Activated CD4-positive, CD25-positive, alpha-beta regulatory T cell treated with anti-CD3 and anti-CD28 coated beads, Interleukin-2, amount 50 U/mL, for 24 hours (primary cell): Measurements from ENCODE around the gene FMN1.
A peak's percentile ranks its signal among the peaks of the same experiment; 100 is the strongest.

Source experiments
- ATAC-seq, 2 donors: fragments of 150-1000 bp; cut with Tn5 transposase; one replicate each; pipeline ENCODE4 v1.10.0; 2021; ENCODE audit warnings: mild to moderate bottlenecking in 1 of 2, moderate library complexity in 1 of 2

FMN1 gene

GRCh38 chr15:32909431-32909830 lies 285.1 kb downstream of the FMN1 start:
- ATAC-seq = no peak

- ATAC-seq = no peak
These were observed 285.6 kb downstream of the FMN1 start for GRCh38 chr15:32908872-32909271.

DNA sequence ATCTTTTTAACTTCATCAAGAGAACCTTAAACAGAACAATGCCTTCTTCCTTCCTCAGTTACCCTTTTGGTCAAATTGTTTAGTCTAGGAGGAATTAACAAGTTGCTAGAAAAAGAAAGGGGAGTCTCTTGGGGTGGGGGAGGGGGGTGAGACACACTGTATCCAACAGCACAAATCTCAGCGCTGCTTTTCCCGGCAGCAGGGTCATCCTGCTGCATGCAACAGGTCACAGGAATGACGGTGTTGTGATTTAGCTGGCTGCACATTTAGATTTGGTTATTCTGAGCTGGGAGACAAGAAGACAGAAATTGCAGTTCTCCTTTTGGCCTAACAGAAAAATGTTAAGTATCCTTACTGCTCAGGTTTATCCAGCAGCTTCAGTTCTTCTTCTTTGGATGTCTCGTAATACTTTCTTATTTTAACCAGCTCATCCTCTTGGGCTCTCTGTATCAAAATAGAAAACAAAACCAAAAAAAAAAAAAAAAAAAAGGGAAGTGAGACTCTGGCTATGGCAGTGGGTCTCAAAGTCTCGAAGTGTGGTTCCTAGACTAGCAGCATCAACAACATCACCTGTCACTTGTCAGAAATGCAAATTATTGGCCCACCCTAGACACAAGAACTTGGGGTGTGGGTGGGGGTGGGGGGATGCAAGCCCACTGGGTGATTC lies 286.2 kb downstream of the FMN1 start:
- ATAC-seq = peak; percentile 48 to 49

- ATAC-seq = no peak
These were observed 289.0 kb downstream of the FMN1 start for GRCh38 chr15:32905481-32905880.

- no peak for ATAC-seq
These were observed 290.1 kb downstream of the FMN1 start for GRCh38 chr15:32904448-32904847.

- ATAC-seq = no peak
These were observed 290.8 kb downstream of the FMN1 start for GRCh38 chr15:32903591-32904290.

- no peak for ATAC-seq
These were observed 292.5 kb downstream of the FMN1 start for GRCh38 chr15:32901995-32902394.

DNA sequence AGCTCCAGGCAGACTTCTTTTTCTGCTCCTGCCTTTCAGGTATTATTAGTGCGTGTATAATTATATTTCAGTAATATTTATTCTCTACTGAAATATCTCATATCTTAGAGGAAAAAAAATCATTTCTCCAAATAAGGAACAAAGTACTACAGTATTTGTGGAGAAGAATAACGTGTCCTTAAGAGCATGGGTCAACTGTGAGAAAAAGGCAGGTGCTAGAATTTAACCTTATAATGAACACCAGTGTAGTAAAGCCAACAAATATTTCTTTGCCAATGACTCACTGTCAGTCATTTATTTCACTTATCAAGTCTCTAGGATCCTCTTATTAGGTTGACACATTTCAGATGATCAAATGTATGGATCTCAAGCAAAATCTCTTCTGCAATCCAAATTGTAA lies 293.3 kb downstream of the FMN1 start:
- ATAC-seq = no peak

- ATAC-seq = no peak
These were observed 295.4 kb downstream of the FMN1 start for GRCh38 chr15:32899126-32899596.

DNA sequence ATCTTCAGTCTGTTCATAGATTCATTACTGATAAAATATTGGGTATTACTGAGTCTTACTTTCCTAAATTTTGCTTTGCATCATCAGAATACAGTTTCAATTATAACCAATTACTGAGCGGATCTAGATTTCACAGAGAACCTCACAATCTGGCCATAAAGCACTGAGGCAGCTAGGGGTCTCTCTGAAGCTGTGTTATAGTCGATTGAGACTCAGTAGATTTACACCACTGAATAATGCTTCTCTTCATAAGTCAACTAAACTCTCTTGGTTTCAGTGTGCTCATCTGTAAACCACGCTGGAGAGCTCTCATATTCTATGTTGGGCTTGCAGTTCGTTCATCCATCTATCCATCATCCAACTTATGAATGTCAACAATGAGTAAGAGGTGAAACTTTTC lies 296.1 kb downstream of the FMN1 start:
- ATAC-seq = no peak

GRCh38 chr15:32893421-32893820 lies 301.1 kb downstream of the FMN1 start:
- no peak for ATAC-seq

GRCh38 chr15:32889214-32889613 lies 305.3 kb downstream of the FMN1 start:
- no peak for ATAC-seq

DNA sequence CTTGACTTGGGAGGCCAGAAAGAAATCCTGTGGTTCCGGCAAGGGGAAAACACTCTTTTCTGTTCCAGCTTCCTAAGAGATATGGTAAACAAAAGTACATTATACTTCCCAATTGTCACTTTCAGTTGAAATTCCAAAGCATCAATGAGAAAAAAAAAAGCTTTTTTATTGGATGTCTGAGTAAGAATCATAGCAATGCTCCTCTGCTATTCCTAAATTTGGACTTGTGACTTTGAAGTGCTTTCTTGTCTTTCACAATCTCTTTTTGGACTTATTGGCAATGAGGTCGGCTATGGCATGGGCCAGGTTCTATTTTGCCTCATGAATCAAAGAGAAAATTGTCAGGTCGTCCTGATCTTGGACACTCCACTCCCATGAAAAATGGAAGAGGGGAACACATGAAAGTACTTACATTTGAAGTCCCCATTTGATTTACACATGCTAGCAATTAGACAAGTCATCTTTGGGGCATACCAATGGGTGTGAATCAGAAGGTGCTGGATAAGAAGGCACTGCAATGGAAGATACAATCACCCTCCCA lies 306.2 kb downstream of the FMN1 start:
- no peak for ATAC-seq

- no peak for ATAC-seq
These were observed 307.4 kb downstream of the FMN1 start for GRCh38 chr15:32887090-32887489.

DNA sequence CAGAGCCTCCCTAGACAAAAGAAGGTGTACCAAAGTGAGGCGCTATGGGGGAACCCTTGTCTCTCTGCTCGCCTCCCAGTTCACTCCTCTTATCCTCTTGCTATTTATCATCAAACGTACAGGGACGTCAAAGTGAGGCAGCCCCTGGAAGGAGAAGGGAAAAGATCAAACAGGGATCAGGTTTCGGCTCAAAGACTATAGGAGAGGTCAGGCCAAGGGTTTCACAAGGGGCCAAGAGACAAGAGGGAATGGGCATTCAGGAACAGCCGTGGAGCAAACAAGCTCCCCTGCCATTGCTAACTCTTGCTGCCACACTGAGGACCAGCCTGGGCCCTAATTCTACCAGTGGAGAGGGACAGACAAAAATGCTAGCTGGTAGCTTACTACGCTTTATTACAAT lies 308.1 kb downstream of the FMN1 start:
- no peak for ATAC-seq

- no peak for ATAC-seq
These were observed 308.8 kb downstream of the FMN1 start for GRCh38 chr15:32885713-32886112.

DNA sequence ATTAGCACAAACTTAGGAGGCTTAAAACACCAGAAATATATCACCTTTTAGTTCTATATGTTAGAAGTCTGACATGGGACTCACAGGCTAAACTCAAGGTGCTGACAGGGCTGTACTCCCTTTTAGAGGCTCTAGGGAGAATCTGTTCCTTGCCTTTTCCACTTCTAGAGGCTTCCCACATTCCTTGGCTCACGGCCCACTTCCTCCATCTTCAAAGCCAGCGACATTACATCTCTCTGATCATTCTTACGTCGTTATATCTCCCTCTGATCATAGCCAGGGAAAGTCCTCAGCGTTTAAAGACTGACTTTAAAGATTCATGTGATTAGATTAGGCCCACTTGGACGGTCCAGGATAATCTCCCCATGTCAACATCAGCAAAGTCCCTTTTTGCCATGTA lies 310.4 kb downstream of the FMN1 start:
- no peak for ATAC-seq

GRCh38 chr15:32882955-32883354 lies 311.6 kb downstream of the FMN1 start:
- ATAC-seq = no peak

- no peak for ATAC-seq
These were observed 313.0 kb downstream of the FMN1 start for GRCh38 chr15:32881528-32881927.

DNA sequence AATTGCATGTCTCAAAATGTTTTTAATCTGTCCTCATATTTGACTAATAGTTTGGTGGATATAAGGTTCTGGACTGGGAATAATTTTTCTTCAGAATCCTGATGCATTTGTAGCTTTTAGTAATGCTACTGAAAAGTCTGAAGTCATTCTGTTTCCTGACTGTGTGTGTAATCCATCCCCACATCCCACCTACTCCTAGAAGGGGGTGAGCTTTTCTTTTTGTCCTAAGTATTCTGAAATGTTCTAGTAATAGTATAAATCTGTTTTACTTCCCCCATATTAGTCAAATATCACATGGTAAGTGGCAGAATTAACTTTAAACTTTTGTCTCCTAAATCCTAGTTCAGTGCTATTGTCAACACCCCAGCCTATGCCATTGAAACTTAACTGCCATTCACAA lies 313.9 kb downstream of the FMN1 start:
- no peak for ATAC-seq

DNA sequence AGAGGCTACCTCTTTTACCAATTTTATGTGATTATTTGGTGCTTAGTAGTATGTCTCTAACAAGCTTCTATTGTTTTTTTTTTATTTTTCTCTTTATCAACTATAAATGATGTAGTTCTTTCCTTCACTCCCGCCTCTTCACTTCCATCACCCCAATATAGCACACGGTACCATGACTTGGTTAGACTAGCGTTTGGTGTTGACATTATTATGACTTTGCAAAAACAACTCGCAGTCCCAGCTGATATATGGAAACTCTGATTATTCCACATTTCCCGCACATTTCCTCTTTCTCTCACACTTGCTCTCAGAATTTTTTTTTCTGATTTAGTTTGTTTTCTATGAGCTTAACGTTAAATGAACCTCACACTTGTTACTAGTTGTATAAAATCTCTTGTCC lies 314.5 kb downstream of the FMN1 start:
- ATAC-seq = no peak

DNA sequence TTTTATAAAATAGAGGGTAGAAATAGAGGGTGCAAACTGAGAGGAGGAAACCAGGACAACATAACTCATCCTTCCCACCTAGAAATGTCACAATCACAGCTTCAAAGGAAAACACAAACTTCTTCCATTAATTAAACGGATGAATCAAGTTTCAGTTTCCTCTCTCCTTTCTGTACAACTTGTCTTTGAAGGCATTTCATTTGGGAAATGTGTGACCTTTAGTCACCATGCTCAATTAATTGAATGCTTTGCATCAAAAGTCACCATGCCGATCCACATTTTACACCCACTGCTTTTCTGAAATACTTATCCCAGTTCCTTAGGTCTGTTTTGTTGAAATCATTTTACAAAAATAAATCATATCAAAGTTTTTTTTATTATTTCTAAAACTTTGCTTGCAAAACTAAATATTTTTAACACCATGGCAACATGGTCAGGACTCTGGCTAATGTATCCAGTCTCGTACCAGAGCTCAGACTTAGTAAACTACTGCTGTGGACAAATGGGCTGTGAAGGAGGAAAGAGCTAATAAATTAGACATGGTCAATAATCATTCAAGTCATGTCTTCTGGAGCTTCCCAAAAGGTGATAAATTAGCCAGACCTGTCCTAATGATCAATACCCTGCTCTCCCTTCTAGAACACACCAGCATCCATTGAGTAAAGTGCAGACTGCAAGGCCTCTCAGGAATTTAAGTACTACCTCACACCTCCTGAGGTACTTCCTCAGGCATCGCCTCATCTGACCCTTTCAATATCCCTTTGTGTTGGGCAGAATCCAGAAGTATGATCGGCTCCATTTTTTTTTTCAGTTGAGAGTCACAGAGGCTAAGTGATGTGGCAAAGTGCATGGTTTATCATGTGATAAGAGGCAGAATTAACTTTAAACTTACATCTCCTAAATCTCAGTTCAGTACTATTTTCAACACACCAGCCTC lies 315.4 kb downstream of the FMN1 start:
- ATAC-seq = no peak

GRCh38 chr15:32878342-32878741 lies 316.2 kb downstream of the FMN1 start:
- no peak for ATAC-seq
